SK-N-SH treated with all-trans-retinoic acid at 6 μM for 48 hours (cell line): Measurements from ENCODE around the gene NOXA1.

Experiments used
- ATAC-seq: fragments of 200-7000 bp; cut with Tn5 transposase; 3 replicates; pipeline ENCODE4 v1.9.1; 2020; ENCODE audit warnings: mild to moderate bottlenecking, moderate library complexity
- BACH2 ChIP-seq: fragments of 250-450 bp; sonication (Bioruptor Pico); IDR thresholded peaks from 2 replicates; pipeline ENCODE4 v1.9.0; 2021; ENCODE audit warnings: mild to moderate bottlenecking, borderline replicate concordance
- ESRRG ChIP-seq: fragments of 250-450 bp; sonication (Bioruptor Pico); IDR thresholded peaks from 2 replicates; pipeline ENCODE4 v1.6.1; 2021; ENCODE audit warnings: mild to moderate bottlenecking
- GLIS3 ChIP-seq: fragments of 250-450 bp; sonication (Bioruptor Pico); IDR thresholded peaks from 2 replicates; pipeline ENCODE4 v1.5.0; 2020; ENCODE audit warnings: mild to moderate bottlenecking, moderate library complexity
- ISL1 ChIP-seq: fragments of 250-450 bp; sonication (Bioruptor Pico); IDR thresholded peaks from 2 replicates; pipeline ENCODE4 v2.1.2; 2022; ENCODE audit warnings: mild to moderate bottlenecking, moderate library complexity
- PPARA ChIP-seq: fragments of 250-450 bp; sonication (Bioruptor Pico); IDR thresholded peaks from 2 replicates; pipeline ENCODE4 v1.5.0; 2020; ENCODE audit warnings: mild to moderate bottlenecking, borderline replicate concordance
- RARB ChIP-seq: fragments of 250-450 bp; sonication (Bioruptor Pico); IDR thresholded peaks from 2 replicates; pipeline ENCODE4 v1.8.0; 2021; ENCODE audit warnings: mild to moderate bottlenecking, moderate library complexity
- SNAI2 ChIP-seq: fragments of 250-450 bp; sonication (Bioruptor Pico); IDR thresholded peaks from 2 replicates; pipeline ENCODE4 v1.5.0; 2020; ENCODE audit warnings: mild to moderate bottlenecking, moderate library complexity
- TCF4 ChIP-seq: fragments of 250-450 bp; sonication (Bioruptor Pico); IDR thresholded peaks from 2 replicates; pipeline ENCODE4 v1.8.0; 2021; ENCODE audit warnings: mild to moderate bottlenecking, moderate library complexity, borderline replicate concordance
- TOX ChIP-seq: fragments of 250-450 bp; sonication (Bioruptor Pico); IDR thresholded peaks from 2 replicates; pipeline ENCODE4 v1.8.0; 2021; ENCODE audit warnings: mild to moderate bottlenecking, moderate library complexity, borderline replicate concordance
- ZC3H10 ChIP-seq: fragments of 250-450 bp; sonication (Bioruptor Pico); IDR thresholded peaks from 2 replicates; pipeline ENCODE4 v1.5.1; 2021; ENCODE audit warnings: mild to moderate bottlenecking, moderate library complexity
- ZFP3 ChIP-seq: fragments of 250-450 bp; sonication (Bioruptor Pico); IDR thresholded peaks from 2 replicates; pipeline ENCODE4 v1.5.0; 2020; ENCODE audit warnings: mild to moderate bottlenecking, moderate library complexity
- ZFP30 ChIP-seq: fragments of 450-650 bp; formaldehyde crosslinking; IDR thresholded peaks from 2 replicates; pipeline ENCODE4 v1.5.0; 2022; ENCODE audit warnings: mild to moderate bottlenecking, moderate library complexity
- ZNF565 ChIP-seq: fragments of 450-650 bp; formaldehyde crosslinking; conservative IDR thresholded peaks from 2 replicates; pipeline ENCODE4 v1.5.0; 2020; ENCODE audit warnings: low read depth, mild to moderate bottlenecking, moderate library complexity
- ZNF70 ChIP-seq: fragments of 450-650 bp; formaldehyde crosslinking; IDR thresholded peaks from 2 replicates; pipeline ENCODE4 v1.5.0; 2020; ENCODE audit warnings: mild to moderate bottlenecking, moderate library complexity
- ZNF8 ChIP-seq: fragments of 450-650 bp; formaldehyde crosslinking; IDR thresholded peaks from 2 replicates; pipeline ENCODE4 v1.5.0; 2020; ENCODE audit warnings: mild to moderate bottlenecking, moderate library complexity
- TF ChIP-seq, protein P1 (sequence below): fragments of 250-450 bp; sonication (Bioruptor Pico); IDR thresholded peaks from 2 replicates; pipeline ENCODE4 v1.5.1; 2020; ENCODE audit warnings: low read depth, mild to moderate bottlenecking, moderate library complexity
- TF ChIP-seq, protein P2 (sequence below): fragments of 250-450 bp; sonication (Bioruptor Pico); IDR thresholded peaks from 2 replicates; pipeline ENCODE4 v1.5.1; 2021; ENCODE audit warnings: mild to moderate bottlenecking, moderate library complexity
- TF ChIP-seq, protein P3 (sequence below): fragments of 250-450 bp; sonication (Bioruptor Pico); IDR thresholded peaks from 2 replicates; pipeline ENCODE4 v1.5.0; 2020; ENCODE audit warnings: mild to moderate bottlenecking, moderate library complexity
- TF ChIP-seq, protein P4 (sequence below): fragments of 250-450 bp; sonication (Bioruptor Pico); IDR thresholded peaks from 2 replicates; pipeline ENCODE4 v1.8.0; 2020; ENCODE audit warnings: mild to moderate bottlenecking, moderate library complexity, borderline replicate concordance
- TF ChIP-seq, protein P5 (sequence below): fragments of 250-450 bp; sonication (Bioruptor Pico); IDR thresholded peaks from 2 replicates; pipeline ENCODE4 v1.8.0; 2021; ENCODE audit warnings: low read depth, mild to moderate bottlenecking, moderate library complexity, borderline replicate concordance

NOXA1 gene

DNA sequence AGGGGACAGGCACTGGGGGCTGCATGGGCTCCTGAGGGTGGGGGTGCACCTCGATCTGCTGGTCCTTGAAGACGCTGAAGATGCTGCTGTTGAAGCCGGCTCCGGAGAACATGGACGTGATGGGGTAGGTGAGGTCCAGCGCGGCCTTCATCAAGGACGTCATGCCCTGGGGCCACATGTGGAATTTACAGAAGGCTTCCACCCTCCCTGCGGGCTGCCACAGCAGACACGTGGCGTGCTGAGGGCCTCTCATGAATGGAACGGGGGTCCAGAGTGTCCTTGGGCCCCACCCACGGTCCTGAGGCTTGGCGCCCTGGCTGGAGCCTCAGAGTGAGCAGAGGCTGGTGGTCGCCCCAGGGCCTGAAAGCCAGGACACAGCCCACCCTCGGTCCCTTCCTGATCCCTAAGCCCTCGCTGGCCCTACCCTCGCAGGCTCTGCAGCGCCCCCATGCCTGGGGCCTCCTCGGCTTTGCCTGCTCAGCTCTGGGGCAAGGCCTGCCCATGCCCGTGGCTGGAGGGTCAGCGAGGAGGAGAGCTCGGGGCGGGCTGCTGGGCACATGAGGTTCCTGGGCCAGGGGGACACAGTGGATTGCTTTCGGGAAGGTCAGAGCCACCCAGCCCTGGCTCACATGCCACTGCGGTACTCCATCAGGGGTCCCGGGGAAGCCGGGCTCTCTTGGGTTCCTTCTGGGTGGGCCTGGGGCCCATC is 41.3 kb downstream of the NOXA1 start:
- ATAC-seq: no peak
- TF ChIP-seq TCF4 (CRISPR knock-in tag): no peak
- no peak for TF ChIP-seq ZNF565 (CRISPR knock-in tag)
- TF ChIP-seq SNAI2 (CRISPR knock-in tag): no peak
- TF ChIP-seq TOX (CRISPR knock-in tag): no peak
- TF ChIP-seq, protein P1, sequence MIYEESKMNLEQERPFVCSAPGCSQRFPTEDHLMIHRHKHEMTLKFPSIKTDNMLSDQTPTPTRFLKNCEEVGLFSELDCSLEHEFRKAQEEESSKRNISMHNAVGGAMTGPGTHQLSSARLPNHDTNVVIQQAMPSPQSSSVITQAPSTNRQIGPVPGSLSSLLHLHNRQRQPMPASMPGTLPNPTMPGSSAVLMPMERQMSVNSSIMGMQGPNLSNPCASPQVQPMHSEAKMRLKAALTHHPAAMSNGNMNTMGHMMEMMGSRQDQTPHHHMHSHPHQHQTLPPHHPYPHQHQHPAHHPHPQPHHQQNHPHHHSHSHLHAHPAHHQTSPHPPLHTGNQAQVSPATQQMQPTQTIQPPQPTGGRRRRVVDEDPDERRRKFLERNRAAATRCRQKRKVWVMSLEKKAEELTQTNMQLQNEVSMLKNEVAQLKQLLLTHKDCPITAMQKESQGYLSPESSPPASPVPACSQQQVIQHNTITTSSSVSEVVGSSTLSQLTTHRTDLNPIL: no peak
- TF ChIP-seq ZNF70 (CRISPR knock-in tag): no peak
- no peak for TF ChIP-seq GLIS3 (CRISPR knock-in tag)
- TF ChIP-seq PPARA: no peak
- TF ChIP-seq, protein P2, sequence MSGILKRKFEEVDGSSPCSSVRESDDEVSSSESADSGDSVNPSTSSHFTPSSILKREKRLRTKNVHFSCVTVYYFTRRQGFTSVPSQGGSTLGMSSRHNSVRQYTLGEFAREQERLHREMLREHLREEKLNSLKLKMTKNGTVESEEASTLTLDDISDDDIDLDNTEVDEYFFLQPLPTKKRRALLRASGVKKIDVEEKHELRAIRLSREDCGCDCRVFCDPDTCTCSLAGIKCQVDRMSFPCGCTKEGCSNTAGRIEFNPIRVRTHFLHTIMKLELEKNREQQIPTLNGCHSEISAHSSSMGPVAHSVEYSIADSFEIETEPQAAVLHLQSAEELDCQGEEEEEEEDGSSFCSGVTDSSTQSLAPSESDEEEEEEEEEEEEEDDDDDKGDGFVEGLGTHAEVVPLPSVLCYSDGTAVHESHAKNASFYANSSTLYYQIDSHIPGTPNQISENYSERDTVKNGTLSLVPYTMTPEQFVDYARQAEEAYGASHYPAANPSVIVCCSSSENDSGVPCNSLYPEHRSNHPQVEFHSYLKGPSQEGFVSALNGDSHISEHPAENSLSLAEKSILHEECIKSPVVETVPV (CRISPR knock-in tag): no peak
- TF ChIP-seq, protein P3, sequence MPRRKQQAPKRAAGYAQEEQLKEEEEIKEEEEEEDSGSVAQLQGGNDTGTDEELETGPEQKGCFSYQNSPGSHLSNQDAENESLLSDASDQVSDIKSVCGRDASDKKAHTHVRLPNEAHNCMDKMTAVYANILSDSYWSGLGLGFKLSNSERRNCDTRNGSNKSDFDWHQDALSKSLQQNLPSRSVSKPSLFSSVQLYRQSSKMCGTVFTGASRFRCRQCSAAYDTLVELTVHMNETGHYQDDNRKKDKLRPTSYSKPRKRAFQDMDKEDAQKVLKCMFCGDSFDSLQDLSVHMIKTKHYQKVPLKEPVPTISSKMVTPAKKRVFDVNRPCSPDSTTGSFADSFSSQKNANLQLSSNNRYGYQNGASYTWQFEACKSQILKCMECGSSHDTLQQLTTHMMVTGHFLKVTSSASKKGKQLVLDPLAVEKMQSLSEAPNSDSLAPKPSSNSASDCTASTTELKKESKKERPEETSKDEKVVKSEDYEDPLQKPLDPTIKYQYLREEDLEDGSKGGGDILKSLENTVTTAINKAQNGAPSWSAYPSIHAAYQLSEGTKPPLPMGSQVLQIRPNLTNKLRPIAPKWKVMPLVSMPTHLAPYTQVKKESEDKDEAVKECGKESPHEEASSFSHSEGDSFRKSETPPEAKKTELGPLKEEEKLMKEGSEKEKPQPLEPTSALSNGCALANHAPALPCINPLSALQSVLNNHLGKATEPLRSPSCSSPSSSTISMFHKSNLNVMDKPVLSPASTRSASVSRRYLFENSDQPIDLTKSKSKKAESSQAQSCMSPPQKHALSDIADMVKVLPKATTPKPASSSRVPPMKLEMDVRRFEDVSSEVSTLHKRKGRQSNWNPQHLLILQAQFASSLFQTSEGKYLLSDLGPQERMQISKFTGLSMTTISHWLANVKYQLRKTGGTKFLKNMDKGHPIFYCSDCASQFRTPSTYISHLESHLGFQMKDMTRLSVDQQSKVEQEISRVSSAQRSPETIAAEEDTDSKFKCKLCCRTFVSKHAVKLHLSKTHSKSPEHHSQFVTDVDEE: no peak
- no peak for TF ChIP-seq BACH2
- TF ChIP-seq, protein P4, sequence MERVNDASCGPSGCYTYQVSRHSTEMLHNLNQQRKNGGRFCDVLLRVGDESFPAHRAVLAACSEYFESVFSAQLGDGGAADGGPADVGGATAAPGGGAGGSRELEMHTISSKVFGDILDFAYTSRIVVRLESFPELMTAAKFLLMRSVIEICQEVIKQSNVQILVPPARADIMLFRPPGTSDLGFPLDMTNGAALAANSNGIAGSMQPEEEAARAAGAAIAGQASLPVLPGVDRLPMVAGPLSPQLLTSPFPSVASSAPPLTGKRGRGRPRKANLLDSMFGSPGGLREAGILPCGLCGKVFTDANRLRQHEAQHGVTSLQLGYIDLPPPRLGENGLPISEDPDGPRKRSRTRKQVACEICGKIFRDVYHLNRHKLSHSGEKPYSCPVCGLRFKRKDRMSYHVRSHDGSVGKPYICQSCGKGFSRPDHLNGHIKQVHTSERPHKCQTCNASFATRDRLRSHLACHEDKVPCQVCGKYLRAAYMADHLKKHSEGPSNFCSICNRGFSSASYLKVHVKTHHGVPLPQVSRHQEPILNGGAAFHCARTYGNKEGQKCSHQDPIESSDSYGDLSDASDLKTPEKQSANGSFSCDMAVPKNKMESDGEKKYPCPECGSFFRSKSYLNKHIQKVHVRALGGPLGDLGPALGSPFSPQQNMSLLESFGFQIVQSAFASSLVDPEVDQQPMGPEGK (CRISPR knock-in tag): no peak
- TF ChIP-seq ZFP30 (CRISPR knock-in tag): no peak
- no peak for TF ChIP-seq ZFP3
- no peak for TF ChIP-seq ZNF8
- TF ChIP-seq, protein P5, sequence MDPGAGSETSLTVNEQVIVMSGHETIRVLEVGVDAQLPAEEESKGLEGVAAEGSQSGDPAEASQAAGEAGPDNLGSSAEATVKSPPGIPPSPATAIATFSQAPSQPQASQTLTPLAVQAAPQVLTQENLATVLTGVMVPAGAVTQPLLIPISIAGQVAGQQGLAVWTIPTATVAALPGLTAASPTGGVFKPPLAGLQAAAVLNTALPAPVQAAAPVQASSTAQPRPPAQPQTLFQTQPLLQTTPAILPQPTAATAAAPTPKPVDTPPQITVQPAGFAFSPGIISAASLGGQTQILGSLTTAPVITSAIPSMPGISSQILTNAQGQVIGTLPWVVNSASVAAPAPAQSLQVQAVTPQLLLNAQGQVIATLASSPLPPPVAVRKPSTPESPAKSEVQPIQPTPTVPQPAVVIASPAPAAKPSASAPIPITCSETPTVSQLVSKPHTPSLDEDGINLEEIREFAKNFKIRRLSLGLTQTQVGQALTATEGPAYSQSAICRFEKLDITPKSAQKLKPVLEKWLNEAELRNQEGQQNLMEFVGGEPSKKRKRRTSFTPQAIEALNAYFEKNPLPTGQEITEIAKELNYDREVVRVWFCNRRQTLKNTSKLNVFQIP (CRISPR knock-in tag): no peak
- TF ChIP-seq ESRRG (CRISPR knock-in tag): no peak
- TF ChIP-seq ISL1 (CRISPR knock-in tag): no peak

DNA sequence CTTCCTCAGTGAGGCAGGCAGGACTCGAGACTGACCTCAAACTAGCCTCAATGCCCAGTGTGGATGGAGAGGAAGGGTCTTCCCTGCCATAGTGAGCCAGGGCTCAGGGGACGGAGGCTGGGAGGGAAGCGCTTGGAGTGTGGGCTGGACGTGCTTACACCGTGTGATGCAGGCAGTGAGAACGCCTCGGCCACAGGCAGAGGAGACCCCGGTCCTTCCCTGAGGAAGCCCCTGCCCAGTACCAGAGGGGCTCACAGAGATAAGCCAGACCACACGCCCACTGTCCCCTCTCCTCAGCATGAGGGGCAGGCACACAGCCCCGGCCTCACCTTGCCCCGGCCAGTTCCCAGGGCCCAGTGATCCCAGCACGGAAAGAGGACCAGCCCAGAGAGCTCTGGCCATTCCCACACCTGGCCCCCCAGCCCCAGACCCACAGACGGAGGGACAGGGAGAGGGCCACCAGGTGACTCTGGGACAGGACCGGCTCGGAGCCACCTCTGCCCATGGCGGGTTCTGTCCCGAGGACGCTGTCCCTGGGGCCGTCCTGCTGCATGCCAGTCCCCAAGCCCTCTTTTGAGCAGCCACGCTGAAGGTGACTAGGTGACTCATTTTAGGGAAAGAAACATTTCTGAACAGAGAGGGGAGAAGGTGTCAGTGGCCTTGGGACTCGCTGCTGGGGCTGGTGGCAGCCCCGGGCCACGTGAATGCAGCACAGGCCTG is 42.0 kb downstream of the NOXA1 start:
- TF ChIP-seq TCF4 (CRISPR knock-in tag): no peak
- TF ChIP-seq, protein P2 (CRISPR knock-in tag): no peak
- no peak for TF ChIP-seq RARB
- TF ChIP-seq GLIS3 (CRISPR knock-in tag): no peak
- TF ChIP-seq ZC3H10 (CRISPR knock-in tag): no peak
- ATAC-seq: no peak
